NCI-H748 (cell line): ENCODE data around the gene FAM200A.
"Not testable (repeated sequence)": the region's sequence is repeated elsewhere in the genome, so short reads cannot be mapped to it uniquely, and the experiment has no call there.

Source experiments
- DNase-seq: peaks from one replicate; lab custom pipeline; 2025; ENCODE audit not compliant: unreplicated experiment; lab: John Stamatoyannopoulos, UW

Gene FAM200A

DNA sequence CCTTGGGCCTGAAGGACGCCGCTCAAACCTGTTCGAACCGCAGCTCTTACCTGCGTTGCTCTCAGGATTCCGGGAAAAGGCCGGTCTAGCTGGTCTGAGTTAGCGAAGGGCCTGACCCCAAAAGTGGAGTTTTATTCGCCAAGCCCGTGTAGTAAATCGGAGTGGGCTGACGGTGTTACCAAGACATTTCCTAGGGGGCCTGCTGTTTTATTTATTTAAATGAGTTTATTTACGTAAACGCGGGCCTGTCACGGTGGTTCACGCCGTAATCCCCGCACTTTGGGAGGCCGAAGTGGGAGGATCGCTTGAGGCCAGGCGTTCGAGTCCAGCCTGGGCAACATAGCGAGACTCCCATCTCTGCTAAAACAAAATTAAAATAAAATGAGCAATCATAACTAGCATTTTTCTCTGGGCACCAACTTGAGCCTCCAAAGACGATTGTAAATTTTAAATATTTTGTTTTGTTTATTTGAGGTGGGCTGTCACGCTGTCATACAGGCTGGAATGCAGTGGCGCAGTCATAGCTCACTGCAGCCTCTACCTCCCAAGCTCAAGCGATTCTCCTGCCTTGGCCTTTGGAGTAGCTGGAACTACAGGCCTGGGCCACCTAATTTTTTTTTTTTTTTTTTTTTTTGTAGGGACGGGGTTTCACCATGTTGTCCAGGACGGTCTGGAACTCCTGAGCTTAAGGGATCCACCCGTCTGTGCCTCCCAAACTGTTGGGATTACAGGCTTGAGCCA, 7.4 kb upstream of the FAM200A start:
- peak; percentile 54 for DNase-seq

DNA sequence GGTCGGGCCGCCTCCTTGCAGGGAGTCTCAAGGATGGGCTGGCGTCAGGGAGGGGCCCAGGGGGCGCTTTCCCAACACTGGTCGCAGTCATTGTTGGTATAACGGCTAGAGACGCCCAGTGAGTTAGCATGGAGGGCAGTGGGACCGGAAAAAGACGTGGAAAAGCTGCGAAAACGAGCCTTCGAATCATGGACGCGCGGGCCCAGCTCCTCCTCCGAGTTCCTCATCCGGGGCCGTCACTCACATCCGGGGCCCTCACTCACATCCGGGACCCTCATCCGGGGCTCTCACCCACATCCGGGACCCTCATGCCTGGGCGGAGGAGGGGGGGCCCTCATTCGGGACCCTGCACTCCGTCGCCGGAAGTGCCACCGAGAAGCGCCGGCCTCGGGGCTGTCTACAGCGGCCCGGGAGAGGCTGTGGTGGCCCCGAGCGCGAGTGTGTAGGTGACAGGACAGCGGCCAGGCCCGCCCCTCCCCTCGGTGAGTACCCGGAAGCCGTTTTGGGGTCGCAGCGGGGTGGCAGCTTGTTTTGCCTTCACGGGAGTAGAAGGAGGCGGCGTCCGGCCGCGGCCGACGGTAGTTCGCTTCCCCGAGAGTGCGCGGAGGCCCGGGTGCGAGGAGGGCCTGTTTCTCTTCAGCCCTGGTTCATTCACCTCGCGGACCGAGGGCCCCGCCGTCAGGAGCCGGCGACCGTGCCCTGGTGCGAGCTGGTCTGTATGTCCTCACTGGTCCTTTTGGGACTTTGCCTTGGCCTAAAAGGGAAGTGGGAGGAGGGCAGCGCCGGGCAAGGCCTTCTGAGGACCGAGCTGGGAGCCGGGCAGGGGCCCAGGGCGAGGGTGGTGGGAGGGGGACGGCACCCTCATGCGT, 6.6 kb upstream of the FAM200A start, which contains the start of gene ZNF655:
Gene ZNF655 (plus strand): TSS at position 337 of the 869 bp plus-strand sequence. CDS start 1,918 bp downstream, outside the sequence.
- peak; percentile 92 for DNase-seq

DNA sequence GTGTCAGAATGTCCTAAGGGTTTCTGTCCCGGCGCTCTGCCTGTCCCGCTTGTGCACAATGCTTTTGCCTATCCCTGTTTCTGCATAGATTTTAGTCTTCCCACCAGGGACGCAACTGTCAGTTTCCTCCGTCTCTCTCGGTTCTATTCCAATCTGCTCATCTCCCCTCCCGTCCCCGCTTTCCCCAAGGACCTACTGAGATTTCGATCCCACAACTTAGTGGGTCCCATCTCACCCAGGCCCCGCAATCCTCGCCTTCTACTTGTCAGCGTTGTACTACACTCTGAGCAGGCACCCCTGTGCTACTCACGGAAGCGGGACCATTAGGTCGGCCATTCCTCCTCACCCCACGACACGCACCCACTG, 6.0 kb upstream of the FAM200A start:
- no peak for DNase-seq

DNA sequence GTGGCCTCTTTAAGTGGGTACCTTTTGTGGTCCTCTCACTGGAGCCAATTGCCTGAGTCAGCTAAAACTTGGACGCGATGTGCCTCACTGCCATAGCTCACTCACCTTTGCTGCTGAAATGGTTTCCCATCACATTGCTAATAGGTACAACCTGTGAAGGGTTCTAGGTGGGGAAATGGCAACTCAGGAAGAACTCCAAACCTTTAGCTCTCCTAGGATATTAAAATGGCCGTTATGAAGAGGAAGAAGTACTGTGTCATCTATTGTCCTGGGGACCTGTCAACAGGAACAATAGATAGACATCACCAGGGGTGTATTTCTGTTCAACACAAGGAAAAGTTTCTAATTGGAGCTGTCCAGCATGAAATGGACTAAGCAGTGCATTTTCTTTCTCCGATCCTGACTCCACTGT, 5.3 kb upstream of the FAM200A start:
- no peak for DNase-seq

DNA sequence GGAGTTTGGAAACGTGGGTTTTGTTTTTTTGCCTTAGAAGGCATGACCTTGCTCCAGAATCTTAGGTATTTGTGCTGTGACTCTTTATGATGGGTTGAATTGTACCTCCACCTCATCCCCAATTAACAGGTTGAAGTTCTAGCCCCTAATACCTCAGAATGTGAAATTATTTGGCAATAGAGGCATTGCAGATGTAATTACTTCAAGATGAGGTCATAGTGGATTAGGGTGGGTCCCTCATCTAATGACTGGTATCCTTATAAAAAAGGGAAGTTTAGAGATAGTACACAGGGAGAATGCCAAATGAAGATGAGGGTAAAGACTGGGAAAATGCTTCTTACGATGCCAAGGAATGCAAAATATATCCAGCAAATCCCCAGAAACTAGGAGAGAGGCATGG, 3.0 kb upstream of the FAM200A start:
- DNase-seq, result no peak

DNA sequence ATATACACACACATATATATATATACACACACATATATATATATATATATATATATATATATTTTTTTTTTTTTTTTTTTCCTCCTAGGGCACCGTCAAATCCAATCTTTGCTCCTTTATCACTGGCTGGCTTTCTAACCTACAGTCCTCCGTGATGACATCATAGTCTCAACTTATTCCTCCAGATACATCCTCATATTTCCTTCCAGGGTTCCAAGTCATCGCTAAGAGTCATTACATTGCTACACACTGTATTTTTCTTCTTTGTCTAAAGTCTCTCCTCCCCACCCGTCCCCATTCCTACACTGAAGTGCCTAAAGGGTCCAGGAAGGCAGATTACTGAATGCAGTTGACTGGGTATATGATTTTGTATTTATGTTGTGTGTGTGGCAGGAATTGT, 1.1 kb upstream of the FAM200A start:
- no peak for DNase-seq

DNA sequence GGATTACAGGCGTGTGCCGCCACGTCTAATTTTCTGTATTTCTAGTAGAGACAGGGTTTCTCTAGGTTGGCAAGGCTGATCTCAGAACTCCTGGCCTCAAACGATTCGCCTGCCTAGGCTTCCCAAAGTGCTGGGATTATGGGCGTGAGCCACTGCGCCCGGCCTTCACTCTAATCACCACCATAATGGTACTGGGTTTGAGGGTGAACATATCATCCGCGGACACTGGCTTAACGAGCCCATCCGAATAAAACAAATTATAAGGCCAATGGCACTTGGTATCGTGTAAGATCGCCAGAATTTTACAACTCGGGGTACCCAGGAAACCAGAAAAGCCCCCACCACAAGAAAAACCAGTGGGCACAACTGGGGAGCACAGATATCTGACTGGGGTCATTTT, 580 bp downstream of the FAM200A start:
- DNase-seq, result peak; percentile 16

DNA sequence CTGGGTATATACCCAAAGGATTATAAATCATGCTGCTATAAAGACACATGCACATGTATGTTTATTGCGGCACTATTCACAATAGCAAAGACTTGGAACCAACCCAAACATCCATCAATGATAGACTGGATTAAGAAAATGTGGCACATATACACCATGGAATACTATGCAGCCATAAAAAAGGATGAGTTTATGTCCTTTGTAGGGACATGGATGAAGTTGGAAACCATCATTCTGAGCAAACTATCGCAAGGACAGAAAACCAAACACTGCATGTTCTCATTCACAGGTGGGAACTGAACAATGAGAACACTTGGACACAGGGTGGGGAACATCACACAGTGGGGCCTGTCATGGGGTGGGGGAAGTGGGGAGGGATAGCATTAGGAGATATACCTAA, 2.4 kb downstream of the FAM200A start:
- not testable (repeated sequence) for DNase-seq

DNA sequence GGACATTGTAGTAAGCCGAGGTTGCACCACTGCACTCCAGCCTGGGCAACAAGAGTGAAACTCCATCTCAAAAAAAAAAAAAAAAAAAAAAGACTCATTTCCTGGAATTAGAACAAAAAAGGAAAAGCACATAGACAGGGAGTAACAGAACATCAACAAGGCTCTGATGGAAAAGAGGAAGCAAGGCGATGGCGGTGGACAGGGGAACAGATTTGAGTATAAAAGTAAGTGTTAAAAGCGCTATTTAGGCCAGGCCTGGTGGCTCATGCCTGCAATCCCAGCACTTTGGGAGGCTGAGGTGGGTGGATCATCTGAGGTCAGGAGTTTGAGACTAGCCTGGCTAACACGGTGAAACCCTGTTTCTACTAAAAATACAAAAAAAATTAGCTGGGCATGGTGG, 6.6 kb downstream of the FAM200A start:
- not testable (repeated sequence) for DNase-seq

DNA sequence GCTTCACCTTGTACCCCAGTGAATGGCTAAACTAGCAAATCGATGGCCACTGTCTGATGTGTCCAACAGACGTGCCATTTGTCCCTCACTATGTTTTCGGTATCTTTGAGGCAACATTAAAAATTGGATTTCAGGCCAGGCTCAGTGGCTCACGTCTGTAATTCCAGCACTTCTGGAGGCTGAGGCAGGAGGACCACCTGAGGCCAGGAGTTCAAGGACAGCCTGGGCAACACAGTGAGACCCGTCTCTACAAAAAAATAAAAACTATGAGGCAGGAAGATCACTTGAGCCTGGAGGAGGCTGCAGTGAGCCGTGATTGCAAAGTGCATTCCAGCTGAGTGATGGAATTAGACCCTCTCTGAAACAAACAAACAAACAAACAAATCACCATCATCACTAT, 8.0 kb downstream of the FAM200A start:
- DNase-seq, result no peak

DNA sequence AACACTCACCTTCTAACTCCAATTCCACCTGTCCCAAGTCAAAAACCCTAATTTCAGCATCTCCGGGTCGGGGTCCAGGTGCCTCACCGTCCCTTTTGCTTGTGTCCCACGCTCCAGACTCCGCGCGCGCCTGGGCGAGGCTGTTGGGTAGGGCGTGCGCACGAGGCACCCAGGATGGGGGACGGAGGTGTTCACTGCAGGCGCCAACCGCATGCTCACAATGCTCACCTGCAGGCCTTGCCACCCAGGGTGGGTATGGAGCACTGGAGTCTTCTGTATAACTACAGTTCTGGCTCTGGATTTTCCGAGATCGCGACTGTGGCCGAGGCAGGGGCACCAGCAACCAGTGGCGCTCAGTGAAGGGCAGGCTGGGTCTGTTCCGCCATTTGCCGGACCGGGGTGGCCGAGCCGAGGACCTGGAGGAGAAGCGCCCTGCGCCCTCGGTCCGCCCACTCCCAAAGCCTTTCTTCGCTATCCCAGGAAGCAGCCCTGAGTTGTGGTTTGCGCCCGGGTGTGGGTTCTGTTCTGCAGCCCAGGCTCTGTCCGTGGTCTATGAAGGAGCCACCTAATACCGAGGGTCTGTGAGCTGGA, 8.7 kb downstream of the FAM200A start:
- DNase-seq, result no peak

DNA sequence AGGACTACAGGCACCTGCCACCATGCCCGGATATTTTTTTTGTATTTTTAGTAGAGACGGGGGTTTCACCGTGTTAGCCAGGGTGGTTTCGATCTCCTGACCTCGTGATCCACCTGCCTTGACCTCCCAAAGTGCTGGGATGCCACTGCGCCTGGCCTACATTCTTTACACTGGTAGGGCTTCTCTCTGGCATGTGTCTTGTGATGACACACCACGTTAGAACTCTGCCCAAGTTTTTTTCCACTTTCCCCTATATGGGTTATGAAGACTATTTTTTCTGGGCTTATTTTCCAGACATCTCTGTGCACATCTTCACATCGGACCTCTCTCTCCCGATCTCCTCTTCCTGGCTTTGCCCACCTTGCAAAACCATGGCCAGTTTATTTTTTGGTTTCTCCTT, 10.7 kb downstream of the FAM200A start:
- DNase-seq, result no peak

DNA sequence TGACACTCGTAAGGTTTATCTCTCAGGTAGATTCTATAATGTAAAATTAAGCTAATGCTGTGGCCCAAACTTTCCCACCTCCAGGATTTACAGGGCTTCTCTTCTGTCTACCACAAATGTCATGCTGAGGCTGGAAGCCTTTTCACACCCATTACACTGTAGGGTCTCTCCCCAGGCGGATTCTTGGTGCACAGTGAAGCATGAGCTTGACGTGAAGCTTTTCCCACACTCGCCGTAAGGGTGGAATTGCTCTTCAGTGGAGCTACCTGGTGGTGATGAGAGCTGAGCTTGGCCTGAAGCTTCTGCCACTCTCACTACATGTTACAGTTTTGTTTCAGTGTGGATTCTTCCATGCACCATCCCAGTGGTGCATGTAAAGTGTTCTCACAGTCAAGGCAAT, 11.4 kb downstream of the FAM200A start:
- DNase-seq, result no peak

DNA sequence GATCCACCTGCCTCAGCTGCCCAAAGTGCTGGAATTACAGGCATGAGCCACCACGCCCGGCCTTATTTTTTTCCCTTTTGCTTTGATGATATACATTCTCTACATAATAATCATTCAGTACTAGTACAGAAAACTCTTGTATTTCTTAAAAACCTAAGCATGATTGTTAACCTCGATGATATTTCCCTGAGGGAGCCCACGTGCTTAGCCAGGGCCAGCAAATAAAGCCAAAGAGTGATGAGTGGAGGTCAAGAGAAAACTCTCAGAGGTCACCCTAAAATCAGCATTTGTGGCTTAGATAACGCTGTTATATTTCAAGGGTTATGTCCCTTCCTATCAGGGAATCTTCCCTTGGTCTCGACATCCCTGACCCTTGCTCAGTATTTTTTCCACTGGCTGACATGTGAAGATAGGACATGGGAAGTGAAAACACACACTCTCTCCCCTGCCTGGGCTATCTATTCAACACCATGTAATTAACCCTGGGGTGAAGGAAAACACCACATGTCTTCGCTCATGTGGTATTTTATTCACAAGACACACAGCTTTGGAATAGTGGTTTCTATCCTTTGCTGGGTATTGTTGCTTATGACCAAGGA, 12.6 kb downstream of the FAM200A start:
- no peak for DNase-seq

DNA sequence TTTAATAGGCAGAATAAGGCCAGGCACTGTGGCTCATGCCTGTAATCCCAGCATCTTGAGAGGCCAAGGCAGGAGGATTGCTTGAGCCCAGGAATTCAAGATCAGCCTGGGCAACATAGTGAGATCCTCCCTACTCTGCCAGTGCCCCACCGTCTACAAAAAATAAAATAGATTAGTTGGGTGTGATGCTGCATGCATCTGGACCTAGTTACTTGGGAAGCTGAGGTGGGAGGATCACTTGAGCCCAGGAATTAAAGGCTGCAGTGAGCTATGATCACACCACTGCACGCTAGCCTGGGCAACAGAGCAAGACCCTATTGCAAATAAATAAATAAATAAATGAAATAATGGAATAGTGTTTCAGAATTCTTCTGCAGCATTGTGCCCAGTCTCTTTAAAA, 16.2 kb downstream of the FAM200A start:
- DNase-seq, result no peak

DNA sequence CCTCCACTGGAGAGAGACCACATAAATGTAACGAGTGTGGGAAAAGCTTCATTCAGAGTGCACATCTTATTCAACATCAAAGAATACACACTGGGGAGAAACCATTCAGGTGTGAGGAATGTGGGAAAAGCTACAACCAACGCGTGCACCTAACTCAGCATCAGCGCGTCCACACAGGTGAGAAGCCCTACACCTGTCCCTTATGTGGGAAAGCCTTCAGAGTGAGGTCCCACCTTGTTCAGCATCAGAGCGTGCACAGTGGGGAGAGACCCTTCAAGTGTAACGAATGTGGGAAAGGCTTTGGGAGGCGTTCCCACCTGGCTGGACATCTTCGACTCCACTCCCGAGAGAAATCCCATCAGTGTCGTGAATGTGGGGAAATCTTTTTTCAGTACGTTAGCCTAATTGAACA, 20.6 kb downstream of the FAM200A start:
- no peak for DNase-seq

DNA sequence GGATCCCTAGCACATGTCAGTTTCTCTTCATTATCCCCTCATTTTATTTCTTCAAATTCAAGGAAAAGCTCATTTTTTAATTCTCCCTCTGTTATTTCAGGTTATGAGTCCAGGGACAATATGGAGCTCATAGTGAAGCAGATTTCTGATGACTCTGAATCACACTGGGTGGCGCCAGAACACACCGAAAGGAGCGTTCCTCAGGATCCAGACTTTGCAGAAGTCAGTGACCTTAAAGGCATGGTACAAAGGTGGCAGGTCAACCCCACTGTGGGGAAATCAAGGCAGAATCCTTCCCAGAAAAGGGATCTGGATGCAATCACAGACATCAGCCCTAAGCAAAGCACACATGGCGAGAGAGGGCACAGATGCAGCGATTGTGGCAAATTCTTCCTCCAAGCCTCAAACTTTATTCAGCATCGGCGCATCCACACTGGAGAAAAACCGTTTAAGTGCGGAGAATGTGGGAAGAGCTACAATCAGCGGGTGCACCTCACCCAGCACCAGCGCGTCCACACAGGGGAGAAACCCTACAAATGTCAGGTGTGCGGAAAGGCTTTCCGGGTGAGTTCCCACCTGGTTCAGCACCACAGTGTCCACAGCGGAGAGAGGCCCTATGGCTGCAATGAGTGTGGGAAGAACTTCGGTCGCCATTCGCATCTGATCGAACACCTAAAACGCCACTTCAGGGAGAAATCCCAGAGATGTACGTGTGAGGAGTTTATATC, 26.0 kb downstream of the FAM200A start:
- no peak for DNase-seq

DNA sequence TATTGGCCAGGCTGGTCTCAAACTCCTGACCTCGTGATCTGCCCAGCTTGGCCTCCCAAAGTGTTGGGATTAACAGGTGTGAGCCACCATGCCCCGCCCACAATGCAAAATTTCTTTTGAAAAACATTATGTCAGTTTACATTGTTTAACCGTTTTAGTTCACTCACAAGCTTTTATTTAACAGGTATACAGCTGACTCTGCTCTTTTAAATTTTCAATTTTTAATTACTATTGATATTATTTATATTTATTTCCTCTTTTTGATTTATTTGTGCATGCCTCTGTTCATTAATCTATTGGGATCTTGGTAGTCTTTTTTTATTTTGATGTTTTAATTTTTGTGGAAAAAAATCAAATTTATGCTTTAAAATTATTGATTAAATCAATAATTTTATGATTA, 30.5 kb downstream of the FAM200A start:
- DNase-seq, result no peak

DNA sequence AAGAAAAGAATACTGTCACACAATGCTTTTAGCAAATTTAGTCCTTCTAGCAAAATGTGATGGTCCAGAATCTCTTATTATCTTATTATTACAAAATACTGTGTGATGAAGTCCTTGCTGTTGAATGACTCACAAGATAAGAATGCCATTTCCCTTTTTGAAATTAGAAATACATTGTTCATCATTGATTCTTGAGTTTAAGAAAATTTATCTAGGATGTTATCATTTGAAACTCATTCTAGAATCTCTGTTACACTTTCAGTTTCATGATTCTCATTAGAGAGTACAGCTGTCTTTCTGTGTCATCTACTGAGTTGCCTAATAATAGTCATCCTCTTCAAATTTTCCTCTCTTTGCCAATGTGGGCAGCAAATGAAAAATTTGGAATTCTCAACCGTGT, 37.9 kb downstream of the FAM200A start:
- no peak for DNase-seq

DNA sequence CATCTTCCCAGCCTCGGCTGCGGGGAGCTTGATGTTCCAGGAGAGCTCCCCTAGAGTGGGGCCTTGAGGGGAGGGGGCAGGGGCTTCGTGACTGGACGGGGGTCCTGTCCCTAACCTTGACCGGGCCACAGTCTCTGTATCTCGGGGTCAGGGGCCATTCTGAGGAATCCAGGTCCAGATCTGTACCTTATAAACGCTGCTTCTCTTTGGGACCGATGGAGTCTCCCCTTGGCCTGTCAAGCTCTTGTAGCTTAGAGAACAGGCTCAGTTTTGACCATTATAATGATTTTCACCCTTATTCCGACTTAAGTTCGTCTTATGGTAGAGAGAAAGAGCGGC, 46.6 kb downstream of the FAM200A start:
- DNase-seq, result peak; percentile 36
